ENCODE measurements around the gene ERBB3.
A peak's percentile ranks its signal among the peaks of the same experiment; 100 is the strongest.

Gene ERBB3

GRCh38 chr12:56103066-56103711, 23.2 kb downstream of the ERBB3 start:
- Histone ChIP-seq H3K4me3 (peak overlapping the region; percentile 91), H3K27ac (peak overlapping the region in 1 of 2 donors; percentile 73)
- DNase-seq (ENCODE audit: low spot score): no peak
- no peak for TF ChIP-seq CTCF (IDR thresholded peaks at IDR 0.05)

GRCh38 chr12:56103823-56104108, 23.8 kb downstream of the ERBB3 start:
- Histone ChIP-seq H3K4me3 (peak overlapping the region; percentile 91), H3K27ac (peak overlapping the region; percentile 73 to 93)
- no peak for TF ChIP-seq CTCF (IDR thresholded peaks at IDR 0.05)
- no peak for DNase-seq (ENCODE audit: low spot score)

- peak within 1 kb of the TSS; percentile 73 to 93 for H3K27ac ChIP-seq
- peak within 1 kb of the TSS; percentile 91 for H3K4me3 ChIP-seq
- peak; percentile 99 for DNase-seq (ENCODE audit: low spot score)
- no peak for TF ChIP-seq CTCF (IDR thresholded peaks at IDR 0.05)
Observed at GRCh38 chr12:56104109-56104814, 24.3 kb downstream of the ERBB3 start, which contains the start of gene PA2G4. PA2G4 (plus strand) TSS chr12:56104559; CDS start chr12:56104738, 179 bp downstream.

GRCh38 chr12:56104815-56105608, 25.0 kb downstream of the ERBB3 start:
- no peak for DNase-seq (ENCODE audit: low spot score)
- peak overlapping the region; percentile 91 for H3K4me3 ChIP-seq
- peak overlapping the region; percentile 73 to 93 for H3K27ac ChIP-seq
- TF ChIP-seq CTCF (IDR thresholded peaks at IDR 0.05): no peak

- Histone ChIP-seq H3K27ac (no peak overlapping the region), H3K4me3 (peak overlapping the region; percentile 91)
- TF ChIP-seq CTCF (IDR thresholded peaks at IDR 0.05): no peak
- no peak for DNase-seq (ENCODE audit: low spot score)
Observed at GRCh38 chr12:56105609-56105902, 25.6 kb downstream of the ERBB3 start.

GRCh38 chr12:56107242-56107641, 27.3 kb downstream of the ERBB3 start:
- DNase-seq (ENCODE audit: low spot score): no peak

More at GRCh38 chr12:56107242-56107641, 27.3 kb downstream of the ERBB3 start:
- H3K4me3 ChIP-seq: no peak overlapping the region
- no peak for TF ChIP-seq CTCF (IDR thresholded peaks at IDR 0.05)
- H3K27ac ChIP-seq: no peak overlapping the region
